ENCODE results near the gene IMPG2. TPM values are rescaled to one million over a fixed set of nuclear protein-coding genes. Genes with fewer than 3 reads are reported as not detected.

IMPG2 gene
- total and polyA plus RNA-seq, 2 experiments from 2014 or later = 0.77 TPM; not detected in 1

- Histone ChIP-seq H3K27ac (no peak overlapping the region), H3K4me3 (no peak overlapping the region), H4K20me1 (ENCODE audit: insufficient read depth, poor library complexity, severe bottlenecking) (no peaks in the 10 kb centered on the region), H3K79me2 (no peaks in the 10 kb centered on the region), H3K9me2 (replicated peaks; ENCODE audit: insufficient read depth) (no peaks in the 10 kb centered on the region), H3K9me3 (ENCODE audit: low read depth) (no peaks in the 10 kb centered on the region), H3K27me3 (no peaks in the 10 kb centered on the region), H3K36me3 (replicated peaks; ENCODE audit: insufficient read depth, low read depth) (no peaks in the 10 kb centered on the region), H3K4me1 (ENCODE audit: insufficient read depth) (no peaks in the 10 kb centered on the region), H3K4me2 (no peak overlapping the region), H2AFZ (no peak overlapping the region)
- TF ChIP-seq EZH2 (IDR thresholded peaks at IDR 0.05; ENCODE audit: borderline replicate concordance) (no peak), CTCF (IDR thresholded peaks at IDR 0.05; ENCODE audit: poor library complexity) (no peak)
- DNase-seq (ENCODE audit: low spot score) = no peak
These were observed 54.3 kb downstream of the IMPG2 start for GRCh38 chr3:101266071-101266470.

- no peak for DNase-seq (ENCODE audit: low spot score)
- Histone ChIP-seq H3K79me2 (no peaks in the 10 kb centered on the region), H4K20me1 (ENCODE audit: insufficient read depth, poor library complexity, severe bottlenecking) (no peaks in the 10 kb centered on the region), H3K9me3 (ENCODE audit: low read depth) (no peaks in the 10 kb centered on the region), H3K4me1 (ENCODE audit: insufficient read depth) (no peaks in the 10 kb centered on the region), H3K27ac (no peak overlapping the region), H3K4me3 (no peak overlapping the region), H3K4me2 (no peak overlapping the region), H2AFZ (no peak overlapping the region), H3K27me3 (no peaks in the 10 kb centered on the region), H3K36me3 (replicated peaks; ENCODE audit: insufficient read depth, low read depth) (no peaks in the 10 kb centered on the region), H3K9me2 (replicated peaks; ENCODE audit: insufficient read depth) (no peaks in the 10 kb centered on the region)
- no peak for TF ChIP-seq EZH2 (IDR thresholded peaks at IDR 0.05; ENCODE audit: borderline replicate concordance)
- TF ChIP-seq CTCF (IDR thresholded peaks at IDR 0.05; ENCODE audit: poor library complexity) = no peak
- no peak for TF ChIP-seq EZH2phosphoT487 (IDR thresholded peaks at IDR 0.05; ENCODE audit: low read depth, severe bottlenecking, unreplicated experiment)
These were observed 57.8 kb downstream of the IMPG2 start for GRCh38 chr3:101262393-101263240.

GRCh38 chr3:101261506-101261905 is 58.9 kb downstream of the IMPG2 start:
- no peaks in the 10 kb centered on the region for H3K4me1 ChIP-seq (ENCODE audit: insufficient read depth)
- DNase-seq (ENCODE audit: low spot score) = no peak
- H3K4me2 ChIP-seq = no peak overlapping the region
- no peaks in the 10 kb centered on the region for H3K9me3 ChIP-seq (ENCODE audit: low read depth)
- no peak overlapping the region for H3K27ac ChIP-seq
- H2AFZ ChIP-seq = no peak overlapping the region
- no peaks in the 10 kb centered on the region for H3K79me2 ChIP-seq
- H4K20me1 ChIP-seq (ENCODE audit: insufficient read depth, poor library complexity, severe bottlenecking) = no peaks in the 10 kb centered on the region
- H3K4me3 ChIP-seq = no peak overlapping the region
- TF ChIP-seq EZH2phosphoT487 (IDR thresholded peaks at IDR 0.05; ENCODE audit: low read depth, severe bottlenecking, unreplicated experiment) (no peak), CTCF (IDR thresholded peaks at IDR 0.05; ENCODE audit: poor library complexity) (no peak), EZH2 (IDR thresholded peaks at IDR 0.05; ENCODE audit: borderline replicate concordance) (no peak)
- no peaks in the 10 kb centered on the region for H3K27me3 ChIP-seq
- H3K9me2 ChIP-seq (replicated peaks; ENCODE audit: insufficient read depth) = no peaks in the 10 kb centered on the region
- no peaks in the 10 kb centered on the region for H3K36me3 ChIP-seq (replicated peaks; ENCODE audit: insufficient read depth, low read depth)

Data from hepatocyte (in vitro differentiated cells).